Uterus (tissue), 4 donors: ENCODE measurements around the gene NEURL1B. TPM values are rescaled to one million over a fixed set of nuclear protein-coding genes. Genes with fewer than 3 reads are reported as not detected.
A peak's percentile ranks its signal among the peaks of the same experiment; 100 is the strongest.

ENCODE experiments used
- DNase-seq, 2 donors: peaks; one replicate each; pipeline ENCODE4 v3.0.0-alpha.2; 2019 to 2020
- H3K27ac ChIP-seq, 2 donors: fragments of 200-600 bp; sonication (generic); 1 replicate in 1 of 2; 2 replicates in 1 of 2; pipeline ENCODE4 v1.5.1; 2016 to 2018
- H3K27me3 ChIP-seq, 2 donors: fragments of 200-600 bp; sonication (generic); one replicate each; pipeline ENCODE4 v1.5.1; 2018 to 2019; ENCODE audit warnings: control low read depth in 1 of 2
- H3K36me3 ChIP-seq, 2 donors: fragments of 200-600 bp; sonication (generic); one replicate each; pipeline ENCODE4 v1.5.1; 2019; ENCODE audit warnings: control low read depth in 1 of 2
- H3K4me1 ChIP-seq, 2 donors: fragments of 200-600 bp; sonication (generic); one replicate each; pipeline ENCODE4 v1.5.1; 2018 to 2019; ENCODE audit warnings: control low read depth in 1 of 2
- H3K4me3 ChIP-seq, 2 donors: fragments of 200-600 bp; sonication (generic); 1 replicate in 1 of 2; 2 replicates in 1 of 2; pipeline ENCODE4 v1.5.1; 2018 to 2019; ENCODE audit warnings: mild to moderate bottlenecking in 1 of 2
- H3K9me3 ChIP-seq, 2 donors: fragments of 200-600 bp; sonication (generic); one replicate each; pipeline ENCODE4 v1.5.1; 2019; ENCODE audit warnings: control low read depth in 1 of 2
- CTCF ChIP-seq, 4 experiments: fragments of 200-600 bp in 2 of 4; fragments of 450-650 bp in 2 of 4; sonication (generic) in 2 of 4; IDR thresholded peaks; one replicate each; pipeline ENCODE4 v1.5.1; 2016 to 2019; ENCODE audit warnings: antibody characterized with exemption in 4 of 4, mild to moderate bottlenecking in 2 of 4, moderate library complexity in 1 of 4
- POLR2A ChIP-seq, 2 donors: fragments of 450-650 bp; IDR thresholded peaks; one replicate each; pipeline ENCODE4 v1.6.1; 2016; ENCODE audit warnings: antibody characterized with exemption in 2 of 2, mild to moderate bottlenecking in 1 of 2, moderate library complexity in 1 of 2
- intact Hi-C: fragments of 100-400 bp; cut with DNase I; formaldehyde crosslinking; loops from one replicate; pipeline ENCODE4 v1.15.1; 2023; ENCODE audit warnings: low total_unique reads
- total RNA-seq, 4 donors: library from RNA; depleted of rRNA in 3 of 4; stranded (reverse); fragments of >200 nt in 3 of 4; gene quantifications; one replicate each; pipeline versions ENCODE4 v1.1.0 to v1.2.4, GENCODE V29; 2014 to 2023
- donor health status: DM: yes; HTN: yes; CAD: no.

Gene NEURL1B
- total RNA-seq, 4 donors from 2014 or later = 51.1 to 136 (median 74.1) TPM

GRCh38 chr5:172667786-172668593 is 26.9 kb downstream of the NEURL1B start:
- Histone ChIP-seq H3K36me3 (no peaks in the 10 kb centered on the region), H3K4me3 (no peak overlapping the region), H3K27ac (peak overlapping the region; percentile 45 to 76), H3K27me3 (no peaks in the 10 kb centered on the region), H3K9me3 (no peaks in the 10 kb centered on the region), H3K4me1 (no peaks in the 10 kb centered on the region)
- intact Hi-C loops = no loop called here
- TF ChIP-seq POLR2A (IDR thresholded peaks at IDR 0.05) (no peak), CTCF (IDR thresholded peaks at IDR 0.05) (no peak)
- no peak for DNase-seq

GRCh38 chr5:172668594-172669071 is 27.6 kb downstream of the NEURL1B start:
- no peaks in the 10 kb centered on the region for H3K9me3 ChIP-seq
- H3K4me1 ChIP-seq = no peaks in the 10 kb centered on the region
- peak overlapping the region; percentile 45 to 76 for H3K27ac ChIP-seq
- H3K36me3 ChIP-seq = no peaks in the 10 kb centered on the region
- H3K27me3 ChIP-seq = no peaks in the 10 kb centered on the region
- DNase-seq = no peak
- H3K4me3 ChIP-seq = no peak overlapping the region
- intact Hi-C loops = no loop called here
- TF ChIP-seq POLR2A (IDR thresholded peaks at IDR 0.05) = no peak
- TF ChIP-seq CTCF (IDR thresholded peaks at IDR 0.05) = no peak

- intact Hi-C loops = no loop called here
- no peak overlapping the region for H3K4me3 ChIP-seq
- H3K27me3 ChIP-seq = no peaks in the 10 kb centered on the region
- peak overlapping the region in 1 of 2 donors; percentile 76 for H3K27ac ChIP-seq
- no peaks in the 10 kb centered on the region for H3K36me3 ChIP-seq
- DNase-seq = no peak
- H3K9me3 ChIP-seq = no peaks in the 10 kb centered on the region
- TF ChIP-seq CTCF (IDR thresholded peaks at IDR 0.05) (no peak), POLR2A (IDR thresholded peaks at IDR 0.05) (no peak)
- no peaks in the 10 kb centered on the region for H3K4me1 ChIP-seq
Measured at GRCh38 chr5:172669386-172670004, 28.4 kb downstream of the NEURL1B start.

DNA sequence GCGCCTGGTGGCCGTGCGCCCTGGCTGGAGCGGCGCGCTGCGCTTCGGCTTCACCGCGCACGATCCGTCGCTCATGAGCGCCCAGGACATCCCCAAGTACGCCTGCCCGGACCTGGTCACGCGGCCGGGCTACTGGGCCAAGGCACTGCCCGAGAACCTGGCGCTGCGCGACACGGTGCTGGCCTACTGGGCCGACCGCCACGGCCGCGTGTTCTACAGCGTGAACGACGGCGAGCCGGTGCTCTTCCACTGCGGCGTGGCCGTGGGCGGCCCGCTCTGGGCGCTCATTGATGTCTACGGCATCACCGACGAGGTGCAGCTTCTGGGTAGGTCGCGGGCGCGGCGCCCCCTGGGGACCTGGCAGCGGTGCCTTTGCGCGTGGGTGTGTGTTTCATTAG is 28.9 kb downstream of the NEURL1B start:
- H3K4me1 ChIP-seq = no peaks in the 10 kb centered on the region
- intact Hi-C loops = no loop called here

More for the DNA sequence above, 28.9 kb downstream of the NEURL1B start:
- Histone ChIP-seq H3K4me3 (no peak overlapping the region), H3K27ac (no peak overlapping the region), H3K9me3 (no peaks in the 10 kb centered on the region), H3K36me3 (no peaks in the 10 kb centered on the region), H3K27me3 (no peaks in the 10 kb centered on the region)
- DNase-seq = no peak
- TF ChIP-seq POLR2A (IDR thresholded peaks at IDR 0.05) = no peak
- TF ChIP-seq CTCF (IDR thresholded peaks at IDR 0.05) = no peak
